ENCODE measurements around the gene CRNN. TPM values are rescaled to one million over a fixed set of nuclear protein-coding genes. Genes with fewer than 3 reads are reported as not detected.

CRNN gene
- total and polyA plus RNA-seq, 12 donors: 1.0 to 2.1 TPM; not detected in 10

- H3K4me3 ChIP-seq: no peak overlapping the region
- H3K4me1 ChIP-seq (replicated peaks in 1 of 2): no peaks in the 10 kb centered on the region
- intact Hi-C loops (cut with DNase I): no loop called here
- no peaks in the 10 kb centered on the region for H3K9me3 ChIP-seq (replicated peaks in 1 of 3)
- WGBS, 4 donors: 71 to 82% (median 77%) methylated on average over 3 to 5 of the region's 5 CpGs
- no peaks in the 10 kb centered on the region for H3K36me3 ChIP-seq (replicated peaks in 1 of 2)
- DNase-seq: no peak
- TF ChIP-seq, protein P1, sequence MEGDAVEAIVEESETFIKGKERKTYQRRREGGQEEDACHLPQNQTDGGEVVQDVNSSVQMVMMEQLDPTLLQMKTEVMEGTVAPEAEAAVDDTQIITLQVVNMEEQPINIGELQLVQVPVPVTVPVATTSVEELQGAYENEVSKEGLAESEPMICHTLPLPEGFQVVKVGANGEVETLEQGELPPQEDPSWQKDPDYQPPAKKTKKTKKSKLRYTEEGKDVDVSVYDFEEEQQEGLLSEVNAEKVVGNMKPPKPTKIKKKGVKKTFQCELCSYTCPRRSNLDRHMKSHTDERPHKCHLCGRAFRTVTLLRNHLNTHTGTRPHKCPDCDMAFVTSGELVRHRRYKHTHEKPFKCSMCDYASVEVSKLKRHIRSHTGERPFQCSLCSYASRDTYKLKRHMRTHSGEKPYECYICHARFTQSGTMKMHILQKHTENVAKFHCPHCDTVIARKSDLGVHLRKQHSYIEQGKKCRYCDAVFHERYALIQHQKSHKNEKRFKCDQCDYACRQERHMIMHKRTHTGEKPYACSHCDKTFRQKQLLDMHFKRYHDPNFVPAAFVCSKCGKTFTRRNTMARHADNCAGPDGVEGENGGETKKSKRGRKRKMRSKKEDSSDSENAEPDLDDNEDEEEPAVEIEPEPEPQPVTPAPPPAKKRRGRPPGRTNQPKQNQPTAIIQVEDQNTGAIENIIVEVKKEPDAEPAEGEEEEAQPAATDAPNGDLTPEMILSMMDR (IDR thresholded peaks at IDR 0.05): no peak
- no peak for TF ChIP-seq POLR2A (IDR thresholded peaks at IDR 0.05)
- no peaks in the 10 kb centered on the region for H3K27me3 ChIP-seq
- no peak overlapping the region for H3K27ac ChIP-seq
Observed at GRCh38 chr1:152397474-152397873, 16.6 kb downstream of the CRNN start.

DNA sequence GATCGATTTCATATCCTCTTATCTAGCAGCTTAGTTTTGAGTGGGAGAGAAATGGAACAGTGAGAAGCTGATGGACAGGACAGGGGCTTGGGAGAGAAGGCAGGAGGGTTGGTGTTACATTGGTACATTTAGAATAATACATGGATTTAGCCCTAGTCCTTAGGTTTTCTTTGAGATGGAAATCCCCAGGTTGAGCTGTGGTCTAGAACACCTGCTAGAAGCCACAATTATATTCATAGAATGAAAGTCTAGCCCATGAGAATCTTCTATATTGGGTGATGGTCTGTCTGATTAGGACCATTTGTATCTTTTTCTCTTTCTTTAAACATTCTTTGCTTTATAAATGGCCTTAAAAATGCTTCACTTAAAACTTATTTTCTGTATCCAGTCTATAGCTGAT, 19.9 kb downstream of the CRNN start:
- WGBS, 4 donors: 38 to 62% (median 53%) methylated on average over 1 of the region's 1 CpG
- no peak for TF ChIP-seq POLR2A (IDR thresholded peaks at IDR 0.05)
- TF ChIP-seq, protein P1 (IDR thresholded peaks at IDR 0.05): no peak

GRCh38 chr1:152392909-152393308, 21.2 kb downstream of the CRNN start:
- Histone ChIP-seq H3K9me3 (replicated peaks in 1 of 3) (no peaks in the 10 kb centered on the region), H3K36me3 (replicated peaks in 1 of 2) (no peaks in the 10 kb centered on the region), H3K4me1 (replicated peaks in 1 of 2) (no peaks in the 10 kb centered on the region), H3K4me3 (no peak overlapping the region), H3K27ac (no peak overlapping the region), H3K27me3 (no peaks in the 10 kb centered on the region)
- no peak for DNase-seq
- TF ChIP-seq, protein P1 (IDR thresholded peaks at IDR 0.05): no peak
- no peak for TF ChIP-seq POLR2A (IDR thresholded peaks at IDR 0.05)
- intact Hi-C loops (cut with DNase I): no loop called here
- WGBS, 4 donors: 50 to 71% (median 56%) methylated on average over 2 of the region's 2 CpGs

More for the DNA sequence above, 19.9 kb downstream of the CRNN start:
- Histone ChIP-seq H3K9me3 (replicated peaks in 1 of 3) (no peaks in the 10 kb centered on the region), H3K4me3 (no peak overlapping the region), H3K36me3 (replicated peaks in 1 of 2) (no peaks in the 10 kb centered on the region), H3K27ac (no peak overlapping the region), H3K4me1 (replicated peaks in 1 of 2) (no peaks in the 10 kb centered on the region), H3K27me3 (no peaks in the 10 kb centered on the region)
- intact Hi-C loops (cut with DNase I): no loop called here
- no peak for DNase-seq

GRCh38 chr1:152388889-152389288, 25.2 kb downstream of the CRNN start:
- no peaks in the 10 kb centered on the region for H3K9me3 ChIP-seq (replicated peaks in 1 of 3)
- intact Hi-C loops (cut with DNase I): no loop called here
- no peak overlapping the region for H3K4me3 ChIP-seq
- H3K27ac ChIP-seq: no peak overlapping the region
- TF ChIP-seq POLR2A (IDR thresholded peaks at IDR 0.05): no peak
- TF ChIP-seq, protein P1 (IDR thresholded peaks at IDR 0.05): no peak
- no peaks in the 10 kb centered on the region for H3K36me3 ChIP-seq (replicated peaks in 1 of 2)
- WGBS, 4 donors: 56 to 66% (median 61%) methylated on average over 4 of the region's 4 CpGs
- no peak for DNase-seq
- no peaks in the 10 kb centered on the region for H3K4me1 ChIP-seq (replicated peaks in 1 of 2)
- H3K27me3 ChIP-seq: no peaks in the 10 kb centered on the region
